PFSK-1 (cell line): ENCODE measurements around the gene MRPL27.

Experiments used
- POLR2AphosphoS5 ChIP-seq: IDR thresholded peaks from 2 replicates; pipeline ENCODE4 v1.6.1; 2012; ENCODE audit warnings: low read depth, mild to moderate bottlenecking, control low read depth, low read length, moderate library complexity
- TF ChIP-seq, protein P1 (sequence below), 2 experiments: IDR thresholded peaks; 2 replicates each; pipeline versions ENCODE4 v1.6.1 to v1.8.0; 2011 to 2012; ENCODE audit warnings: low read depth in 2 of 2, low read length in 2 of 2, control low read depth in 1 of 2, inconsistent platforms in 1 of 2, mild to moderate bottlenecking in 1 of 2, moderate library complexity in 1 of 2; ENCODE audit not compliant: insufficient read depth in 1 of 2

DNA sequence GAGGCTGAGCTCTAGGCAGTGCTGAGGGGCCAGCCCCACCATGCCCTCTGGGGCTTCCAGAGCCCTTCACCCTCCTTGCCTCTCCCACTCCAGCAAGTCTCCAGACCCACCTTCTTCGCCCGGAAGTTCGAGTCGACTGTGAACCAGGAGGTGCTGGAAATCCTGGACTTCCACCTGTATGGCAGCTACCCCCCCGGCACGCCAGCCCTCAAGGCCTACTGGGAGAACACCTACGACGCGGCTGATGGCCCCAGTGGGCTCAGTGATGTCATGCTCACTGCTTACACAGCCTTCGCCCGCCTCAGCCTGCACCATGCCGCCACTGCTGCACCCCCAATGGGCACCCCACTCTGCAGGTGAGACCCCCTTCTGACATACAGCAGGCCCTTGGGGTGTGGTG, 16.6 kb downstream of the MRPL27 start:
- TF ChIP-seq, protein P1, sequence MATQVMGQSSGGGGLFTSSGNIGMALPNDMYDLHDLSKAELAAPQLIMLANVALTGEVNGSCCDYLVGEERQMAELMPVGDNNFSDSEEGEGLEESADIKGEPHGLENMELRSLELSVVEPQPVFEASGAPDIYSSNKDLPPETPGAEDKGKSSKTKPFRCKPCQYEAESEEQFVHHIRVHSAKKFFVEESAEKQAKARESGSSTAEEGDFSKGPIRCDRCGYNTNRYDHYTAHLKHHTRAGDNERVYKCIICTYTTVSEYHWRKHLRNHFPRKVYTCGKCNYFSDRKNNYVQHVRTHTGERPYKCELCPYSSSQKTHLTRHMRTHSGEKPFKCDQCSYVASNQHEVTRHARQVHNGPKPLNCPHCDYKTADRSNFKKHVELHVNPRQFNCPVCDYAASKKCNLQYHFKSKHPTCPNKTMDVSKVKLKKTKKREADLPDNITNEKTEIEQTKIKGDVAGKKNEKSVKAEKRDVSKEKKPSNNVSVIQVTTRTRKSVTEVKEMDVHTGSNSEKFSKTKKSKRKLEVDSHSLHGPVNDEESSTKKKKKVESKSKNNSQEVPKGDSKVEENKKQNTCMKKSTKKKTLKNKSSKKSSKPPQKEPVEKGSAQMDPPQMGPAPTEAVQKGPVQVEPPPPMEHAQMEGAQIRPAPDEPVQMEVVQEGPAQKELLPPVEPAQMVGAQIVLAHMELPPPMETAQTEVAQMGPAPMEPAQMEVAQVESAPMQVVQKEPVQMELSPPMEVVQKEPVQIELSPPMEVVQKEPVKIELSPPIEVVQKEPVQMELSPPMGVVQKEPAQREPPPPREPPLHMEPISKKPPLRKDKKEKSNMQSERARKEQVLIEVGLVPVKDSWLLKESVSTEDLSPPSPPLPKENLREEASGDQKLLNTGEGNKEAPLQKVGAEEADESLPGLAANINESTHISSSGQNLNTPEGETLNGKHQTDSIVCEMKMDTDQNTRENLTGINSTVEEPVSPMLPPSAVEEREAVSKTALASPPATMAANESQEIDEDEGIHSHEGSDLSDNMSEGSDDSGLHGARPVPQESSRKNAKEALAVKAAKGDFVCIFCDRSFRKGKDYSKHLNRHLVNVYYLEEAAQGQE (IDR thresholded peaks at IDR 0.05; ENCODE audit: insufficient read depth in 1 of 2, low read depth in 2 of 2, low read length in 2 of 2): no peak
- no peak for TF ChIP-seq POLR2AphosphoS5
